ENCODE data around the gene OR1L8.

GRCh38 chr9:122562134-122562760 is 20.9 kb downstream of the OR1L8 start:
- TF ChIP-seq CTCF (IDR thresholded peaks at IDR 0.05) (no peak), POLR2A (IDR thresholded peaks at IDR 0.05; ENCODE audit: low read depth) (no peak), EP300 (IDR thresholded peaks at IDR 0.05) (no peak)

All from esophagus muscularis mucosa (tissue), 4 donors.